HCT116 (cell line): ENCODE data around the gene ADI1. TPM values are rescaled to one million over a fixed set of nuclear protein-coding genes. Genes with fewer than 3 reads are reported as not detected.

Experiments
- ATAC-seq: fragments of 200-7000 bp; cut with Tn5 transposase; 2 replicates; pipeline ENCODE4 v1.9.1; 2020; ENCODE audit warnings: mild to moderate bottlenecking, moderate library complexity
- BruUV-seq: library from RNA; stranded (reverse); fragments of 400-500 nt; replicated peaks from 2 replicates; lab custom pipeline; 2021; lab: Mats Ljungman, UMichigan
- CTCF ChIA-PET: fragments of 300-600 bp; sonication (Branson Sonifier 250); formaldehyde crosslinking; loops from one replicate; lab custom pipeline; 2021; ENCODE audit warnings: antibody characterized with exemption; lab: Charles Lee
- POLR2A ChIA-PET: fragments of 300-600, 350-600 bp; sonication (Branson Sonifier 250); formaldehyde crosslinking; loops from one replicate; lab custom pipeline; 2021; ENCODE audit warnings: antibody characterized with exemption; lab: Charles Lee
- RAD21 ChIA-PET, 2 experiments: fragments of 300-600 bp; sonication (Branson Sonifier 250); formaldehyde crosslinking; loops; one replicate each; lab custom pipeline; 2023; ENCODE audit warnings: low total read pairs in 2 of 2; ENCODE audit not compliant: uncharacterized antibody in 2 of 2, unreplicated experiment in 2 of 2, low non-redundant PET in 1 of 2; lab: Charles Lee
- DNase-seq: peaks from one replicate; pipeline ENCODE4 v3.0.0-alpha.2; 2010; ENCODE audit warnings: low read depth, low spot score
- H2AFZ ChIP-seq: fragments of 200-600 bp; shearing (Covaris generic), sonication (generic); 2 replicates; pipeline ENCODE4 v1.6.1; 2017; ENCODE audit warnings: low read depth, mixed run types, mixed read lengths, antibody characterized with exemption, low read length; ENCODE audit not compliant: poor library complexity, severe bottlenecking
- H3K27ac ChIP-seq: 2 replicates; pipeline ENCODE4 v1.5.1; 2012; ENCODE audit warnings: low read depth, low read length
- H3K27me3 ChIP-seq: fragments of 200-600 bp; sonication (generic); 2 replicates; pipeline ENCODE4 v1.6.1; 2016; ENCODE audit warnings: mixed run types, low read length, mixed read lengths; ENCODE audit not compliant: insufficient read depth
- H3K36me3 ChIP-seq, 2 experiments: fragments of 200-500 bp in 1 of 2; fragments of 200-600 bp in 1 of 2; sonication (Bioruptor generic) in 1 of 2; sonication (generic) in 1 of 2; 2 replicates each; pipeline versions ENCODE4 v1.5.1 to v1.6.1; 2014 to 2016; ENCODE audit warnings: low read length in 2 of 2, inconsistent platforms in 1 of 2, mixed read lengths in 1 of 2, mixed run types in 1 of 2; ENCODE audit not compliant: insufficient read depth in 2 of 2, control insufficient read depth in 1 of 2
- H3K4me1 ChIP-seq, 2 experiments: fragments of 200-600 bp in 1 of 2; sonication (generic) in 1 of 2; 2 replicates each; pipeline versions ENCODE4 v1.5.1 to v1.6.1; 2012 to 2017; ENCODE audit warnings: low read length in 2 of 2, inconsistent platforms in 1 of 2, mild to moderate bottlenecking in 1 of 2, mixed read lengths in 1 of 2, mixed run types in 1 of 2, moderate library complexity in 1 of 2; ENCODE audit not compliant: insufficient read depth in 2 of 2, control insufficient read depth in 1 of 2
- H3K4me2 ChIP-seq: fragments of 200-600 bp; sonication (generic); 2 replicates; pipeline ENCODE4 v1.6.1; 2017; ENCODE audit warnings: mixed run types, low read length, mixed read lengths
- H3K4me3 ChIP-seq, 2 experiments: fragments of 200-600 bp in 1 of 2; sonication (generic) in 1 of 2; replicated peaks in 1 of 2; 2 replicates each; pipeline ENCODE4 v1.5.1; 2011 to 2016; ENCODE audit warnings: low read length in 2 of 2, control low read depth in 1 of 2, low read depth in 1 of 2, mild to moderate bottlenecking in 1 of 2, mixed read lengths in 1 of 2, mixed run types in 1 of 2
- H3K79me2 ChIP-seq: fragments of 200-600 bp; sonication (generic); 2 replicates; pipeline ENCODE4 v1.6.1; 2017; ENCODE audit warnings: mild to moderate bottlenecking, mixed run types, low read length, moderate library complexity, mixed read lengths; ENCODE audit not compliant: insufficient read depth
- H3K9ac ChIP-seq: fragments of 200-600 bp; sonication (generic); 2 replicates; pipeline ENCODE4 v1.6.1; 2016; ENCODE audit warnings: low read length, mixed read lengths
- H3K9me2 ChIP-seq: fragments of 200-600 bp; sonication (generic), shearing (Covaris generic); 2 replicates; pipeline ENCODE4 v1.6.1; 2017; ENCODE audit warnings: mixed run types, mild to moderate bottlenecking, moderate library complexity; ENCODE audit not compliant: insufficient read depth
- H3K9me3 ChIP-seq, 2 experiments: fragments of 200-500 bp in 1 of 2; fragments of 200-600 bp in 1 of 2; sonication (Bioruptor generic) in 1 of 2; sonication (generic) in 1 of 2; 2 replicates each; pipeline ENCODE4 v1.6.1; 2014 to 2017; ENCODE audit warnings: low read length in 2 of 2, mixed read lengths in 2 of 2, inconsistent platforms in 1 of 2, low read depth in 1 of 2, mild to moderate bottlenecking in 1 of 2, mixed run types in 1 of 2, moderate library complexity in 1 of 2; ENCODE audit not compliant: control insufficient read depth in 1 of 2, insufficient read depth in 1 of 2
- H4K20me1 ChIP-seq: fragments of 200-600 bp; sonication (generic), shearing (Covaris generic); 2 replicates; pipeline ENCODE4 v1.6.1; 2017; ENCODE audit warnings: mixed run types, mild to moderate bottlenecking, moderate library complexity; ENCODE audit not compliant: insufficient read depth
- ATF3 ChIP-seq: IDR thresholded peaks from 2 replicates; pipeline ENCODE4 v1.6.1; 2012
- CEBPB ChIP-seq: IDR thresholded peaks from 2 replicates; pipeline ENCODE4 v1.6.1; 2012; ENCODE audit warnings: low read depth
- ELF1 ChIP-seq: IDR thresholded peaks from 2 replicates; pipeline ENCODE4 v1.6.1; 2012; ENCODE audit warnings: low read depth, borderline replicate concordance
- EZH2 ChIP-seq: fragments of 200-600 bp; sonication (generic); IDR thresholded peaks from 2 replicates; pipeline ENCODE4 v1.6.1; 2017; ENCODE audit warnings: antibody characterized with exemption, mixed run types
- EZH2phosphoT487 ChIP-seq: fragments of 200-600 bp; IDR thresholded peaks from 2 replicates; pipeline ENCODE4 v1.6.1; 2018; ENCODE audit warnings: antibody characterized with exemption, borderline replicate concordance
- POLR2A ChIP-seq: IDR thresholded peaks from 2 replicates; pipeline ENCODE4 v1.7.0; 2011; ENCODE audit warnings: borderline replicate concordance; ENCODE audit not compliant: insufficient read depth, insufficient read length; ENCODE audit errors: extremely low read depth
- SIN3A ChIP-seq: IDR thresholded peaks from 2 replicates; pipeline ENCODE4 v1.6.1; 2012; ENCODE audit warnings: low read depth
- ZFX ChIP-seq: fragments of 450-650 bp; IDR thresholded peaks from 2 replicates; pipeline ENCODE4 v1.6.1; 2017
- ZNF274 ChIP-seq: fragments of 200-500 bp; sonication (Bioruptor generic); IDR thresholded peaks from 2 replicates; pipeline ENCODE4 v1.6.1; 2014; ENCODE audit warnings: mild to moderate bottlenecking, low read depth, low read length, inconsistent platforms
- intact Hi-C: fragments of 100-400 bp; cut with micrococcal nuclease; formaldehyde crosslinking; loops from 2 replicates; pipeline ENCODE4 v1.10.0; 2022
- total RNA-seq: library from RNA; stranded (reverse); gene quantifications from one replicate; pipeline ENCODE4 v1.2.1, GENCODE V29; 2021; ENCODE audit not compliant: unreplicated experiment
- TF ChIP-seq, protein P1 (sequence below): IDR thresholded peaks from 2 replicates; pipeline ENCODE4 v1.6.1; 2012; ENCODE audit warnings: low read depth

ADI1 gene
- total RNA-seq, 1 experiment from 2014 or later, result 27.0 TPM

DNA sequence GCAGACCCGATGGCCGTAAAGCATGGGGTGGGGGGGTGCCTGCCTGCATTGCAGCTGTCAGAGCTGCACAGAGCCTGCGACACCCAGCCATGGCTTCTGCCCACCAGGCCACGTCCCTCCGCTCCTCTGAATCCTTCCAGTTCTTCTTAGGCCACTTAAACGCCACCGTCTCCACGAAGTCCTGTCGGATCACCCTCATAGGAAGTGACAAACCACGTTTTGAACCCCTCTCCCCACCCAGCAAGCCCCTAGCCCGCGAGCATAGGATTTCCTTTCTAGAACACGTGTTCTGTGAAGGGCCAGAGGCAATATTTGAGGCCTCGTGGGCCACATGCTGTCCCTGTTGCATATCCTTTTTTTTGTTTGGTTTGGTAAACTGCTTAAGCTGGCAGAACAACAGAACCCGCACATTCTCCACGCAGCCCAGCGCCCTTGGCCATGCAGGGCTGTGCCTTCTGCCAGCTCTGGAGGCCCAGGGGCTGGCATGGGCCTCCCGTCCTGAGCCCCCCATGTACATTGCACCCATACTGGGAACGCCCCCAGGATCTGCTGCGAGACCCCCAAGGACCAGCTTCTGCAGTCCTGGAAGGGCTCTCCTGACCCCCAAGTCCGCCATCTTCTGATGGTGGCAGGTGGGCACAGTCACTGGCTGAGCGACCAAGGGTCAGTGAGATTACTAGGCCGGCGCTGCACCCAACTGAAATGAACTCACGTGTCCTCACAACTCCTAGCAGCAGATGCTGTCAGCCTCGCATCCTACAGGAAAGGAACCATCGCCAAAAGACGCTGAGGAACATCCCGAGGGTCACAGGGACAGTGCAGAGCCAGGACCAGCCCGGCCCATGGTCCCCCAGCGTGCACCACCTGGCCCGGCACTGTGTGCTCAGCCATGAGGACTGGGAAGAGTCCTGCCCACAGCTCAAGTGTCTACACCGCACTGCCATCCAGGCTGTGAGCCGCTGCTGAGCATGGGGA, 35.1 kb downstream of the ADI1 start:
- H3K9me3 ChIP-seq, result no peaks in the 10 kb centered on the region
- no peak overlapping the region for H3K9ac ChIP-seq
- no peak for TF ChIP-seq EZH2phosphoT487
- TF ChIP-seq ZFX, result no peak
- TF ChIP-seq SIN3A, result no peak
- TF ChIP-seq ZNF274, result no peak
- TF ChIP-seq, protein P1, sequence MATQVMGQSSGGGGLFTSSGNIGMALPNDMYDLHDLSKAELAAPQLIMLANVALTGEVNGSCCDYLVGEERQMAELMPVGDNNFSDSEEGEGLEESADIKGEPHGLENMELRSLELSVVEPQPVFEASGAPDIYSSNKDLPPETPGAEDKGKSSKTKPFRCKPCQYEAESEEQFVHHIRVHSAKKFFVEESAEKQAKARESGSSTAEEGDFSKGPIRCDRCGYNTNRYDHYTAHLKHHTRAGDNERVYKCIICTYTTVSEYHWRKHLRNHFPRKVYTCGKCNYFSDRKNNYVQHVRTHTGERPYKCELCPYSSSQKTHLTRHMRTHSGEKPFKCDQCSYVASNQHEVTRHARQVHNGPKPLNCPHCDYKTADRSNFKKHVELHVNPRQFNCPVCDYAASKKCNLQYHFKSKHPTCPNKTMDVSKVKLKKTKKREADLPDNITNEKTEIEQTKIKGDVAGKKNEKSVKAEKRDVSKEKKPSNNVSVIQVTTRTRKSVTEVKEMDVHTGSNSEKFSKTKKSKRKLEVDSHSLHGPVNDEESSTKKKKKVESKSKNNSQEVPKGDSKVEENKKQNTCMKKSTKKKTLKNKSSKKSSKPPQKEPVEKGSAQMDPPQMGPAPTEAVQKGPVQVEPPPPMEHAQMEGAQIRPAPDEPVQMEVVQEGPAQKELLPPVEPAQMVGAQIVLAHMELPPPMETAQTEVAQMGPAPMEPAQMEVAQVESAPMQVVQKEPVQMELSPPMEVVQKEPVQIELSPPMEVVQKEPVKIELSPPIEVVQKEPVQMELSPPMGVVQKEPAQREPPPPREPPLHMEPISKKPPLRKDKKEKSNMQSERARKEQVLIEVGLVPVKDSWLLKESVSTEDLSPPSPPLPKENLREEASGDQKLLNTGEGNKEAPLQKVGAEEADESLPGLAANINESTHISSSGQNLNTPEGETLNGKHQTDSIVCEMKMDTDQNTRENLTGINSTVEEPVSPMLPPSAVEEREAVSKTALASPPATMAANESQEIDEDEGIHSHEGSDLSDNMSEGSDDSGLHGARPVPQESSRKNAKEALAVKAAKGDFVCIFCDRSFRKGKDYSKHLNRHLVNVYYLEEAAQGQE, result no peak
- TF ChIP-seq POLR2A, result no peak
- TF ChIP-seq CEBPB, result no peak
- TF ChIP-seq ELF1, result no peak
- no peak for TF ChIP-seq ATF3
- TF ChIP-seq EZH2, result no peak
- no peak overlapping the region for H3K27ac ChIP-seq
- no peak for ATAC-seq
- H3K9me2 ChIP-seq, result no peaks in the 10 kb centered on the region
- H2AFZ ChIP-seq, result no peak overlapping the region
- BruUV-seq, result no TSS peak
- CTCF ChIA-PET, result no interaction called here
- no peaks in the 10 kb centered on the region for H3K4me1 ChIP-seq
- DNase-seq, result no peak
- no peaks in the 10 kb centered on the region for H3K79me2 ChIP-seq
- no peaks in the 10 kb centered on the region for H3K36me3 ChIP-seq
- POLR2A ChIA-PET, result no interaction called here
- H4K20me1 ChIP-seq, result no peaks in the 10 kb centered on the region
- H3K4me3 ChIP-seq, result no peak overlapping the region
- RAD21 ChIA-PET, result no interaction called here
- no peaks in the 10 kb centered on the region for H3K27me3 ChIP-seq
- intact Hi-C loops, result no loop called here
- no peak overlapping the region for H3K4me2 ChIP-seq
